C4-2B (cell line): ENCODE results near the gene RAB40C.

Source experiments
- ZFX ChIP-seq: fragments of 450-650 bp; IDR thresholded peaks from 2 replicates; pipeline ENCODE4 v1.6.1; 2017
- TF ChIP-seq, protein P1 (sequence below): fragments of 450-650 bp; conservative IDR thresholded peaks from 2 replicates; pipeline ENCODE4 v1.5.1; 2017; ENCODE audit warnings: mild to moderate bottlenecking

GRCh38 chr16:608019-608418 lies 18.2 kb downstream of the RAB40C start:
- TF ChIP-seq, protein P1, sequence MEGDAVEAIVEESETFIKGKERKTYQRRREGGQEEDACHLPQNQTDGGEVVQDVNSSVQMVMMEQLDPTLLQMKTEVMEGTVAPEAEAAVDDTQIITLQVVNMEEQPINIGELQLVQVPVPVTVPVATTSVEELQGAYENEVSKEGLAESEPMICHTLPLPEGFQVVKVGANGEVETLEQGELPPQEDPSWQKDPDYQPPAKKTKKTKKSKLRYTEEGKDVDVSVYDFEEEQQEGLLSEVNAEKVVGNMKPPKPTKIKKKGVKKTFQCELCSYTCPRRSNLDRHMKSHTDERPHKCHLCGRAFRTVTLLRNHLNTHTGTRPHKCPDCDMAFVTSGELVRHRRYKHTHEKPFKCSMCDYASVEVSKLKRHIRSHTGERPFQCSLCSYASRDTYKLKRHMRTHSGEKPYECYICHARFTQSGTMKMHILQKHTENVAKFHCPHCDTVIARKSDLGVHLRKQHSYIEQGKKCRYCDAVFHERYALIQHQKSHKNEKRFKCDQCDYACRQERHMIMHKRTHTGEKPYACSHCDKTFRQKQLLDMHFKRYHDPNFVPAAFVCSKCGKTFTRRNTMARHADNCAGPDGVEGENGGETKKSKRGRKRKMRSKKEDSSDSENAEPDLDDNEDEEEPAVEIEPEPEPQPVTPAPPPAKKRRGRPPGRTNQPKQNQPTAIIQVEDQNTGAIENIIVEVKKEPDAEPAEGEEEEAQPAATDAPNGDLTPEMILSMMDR: no peak
- TF ChIP-seq ZFX: no peak
